ENCODE data around the gene GALNT18. TPM values are rescaled to one million over a fixed set of nuclear protein-coding genes. Genes with fewer than 3 reads are reported as not detected.

GALNT18 gene
- polyA plus RNA-seq, 1 experiment: 4.1 TPM

- Histone ChIP-seq H3K4me3 (ENCODE audit: low read depth, low read length) (no peak overlapping the region), H3K27me3 (ENCODE audit: control insufficient read depth, insufficient read depth, low read length) (peaks cover 2% of the 10 kb centered on the region; the same call in 1 of the 2 replicates), H3K36me3 (ENCODE audit: control insufficient read depth, insufficient read depth, low read length) (no peaks in the 10 kb centered on the region)
- POLR2A ChIA-PET: no interaction called here
- TF ChIP-seq CTCF (IDR thresholded peaks at IDR 0.05; ENCODE audit: insufficient read depth, low read depth, low read length): no peak
- CTCF ChIA-PET: no interaction called here
- no peak for DNase-seq (ENCODE audit: low read depth)
Measured at GRCh38 chr11:11543656-11544055, 78.1 kb downstream of the GALNT18 start.

GRCh38 chr11:11540157-11540556, 81.6 kb downstream of the GALNT18 start:
- CTCF ChIA-PET: no interaction called here

GRCh38 chr11:11538277-11538960, 83.4 kb downstream of the GALNT18 start:
- ChIA-PET CTCF (no interaction called here), POLR2A (no interaction called here)
- H3K36me3 ChIP-seq (ENCODE audit: control insufficient read depth, insufficient read depth, low read length): no peaks in the 10 kb centered on the region
- peaks cover 2% of the 10 kb centered on the region; the same call in 1 of the 2 replicates for H3K27me3 ChIP-seq (ENCODE audit: control insufficient read depth, insufficient read depth, low read length)
- H3K4me3 ChIP-seq (ENCODE audit: low read depth, low read length): no peak overlapping the region
- no peak for TF ChIP-seq CTCF (IDR thresholded peaks at IDR 0.05; ENCODE audit: insufficient read depth, low read depth, low read length)
- DNase-seq (ENCODE audit: low read depth): no peak

More at GRCh38 chr11:11540157-11540556, 81.6 kb downstream of the GALNT18 start:
- peaks cover 2% of the 10 kb centered on the region; the same call in 1 of the 2 replicates for H3K27me3 ChIP-seq (ENCODE audit: control insufficient read depth, insufficient read depth, low read length)
- no peaks in the 10 kb centered on the region for H3K36me3 ChIP-seq (ENCODE audit: control insufficient read depth, insufficient read depth, low read length)
- POLR2A ChIA-PET: no interaction called here
- TF ChIP-seq CTCF (IDR thresholded peaks at IDR 0.05; ENCODE audit: insufficient read depth, low read depth, low read length): no peak
- no peak for DNase-seq (ENCODE audit: low read depth)
- no peak overlapping the region for H3K4me3 ChIP-seq (ENCODE audit: low read depth, low read length)

GRCh38 chr11:11537871-11538270, 83.9 kb downstream of the GALNT18 start:
- CTCF ChIA-PET: no interaction called here
- no peak for DNase-seq (ENCODE audit: low read depth)
- Histone ChIP-seq H3K36me3 (ENCODE audit: control insufficient read depth, insufficient read depth, low read length) (no peaks in the 10 kb centered on the region), H3K4me3 (ENCODE audit: low read depth, low read length) (no peak overlapping the region), H3K27me3 (ENCODE audit: control insufficient read depth, insufficient read depth, low read length) (peaks cover 2% of the 10 kb centered on the region; the same call in 1 of the 2 replicates)
- POLR2A ChIA-PET: no interaction called here
- no peak for TF ChIP-seq CTCF (IDR thresholded peaks at IDR 0.05; ENCODE audit: insufficient read depth, low read depth, low read length)

- DNase-seq (ENCODE audit: low read depth): no peak
- H3K36me3 ChIP-seq (ENCODE audit: control insufficient read depth, insufficient read depth, low read length): no peaks in the 10 kb centered on the region
- POLR2A ChIA-PET: no interaction called here
- no peak for TF ChIP-seq CTCF (IDR thresholded peaks at IDR 0.05; ENCODE audit: insufficient read depth, low read depth, low read length)
- H3K4me3 ChIP-seq (ENCODE audit: low read depth, low read length): no peak overlapping the region
- CTCF ChIA-PET: no interaction called here
- H3K27me3 ChIP-seq (ENCODE audit: control insufficient read depth, insufficient read depth, low read length): peaks cover 2% of the 10 kb centered on the region; the same call in 1 of the 2 replicates
Measured at GRCh38 chr11:11537372-11537771, 84.4 kb downstream of the GALNT18 start.
